A549 (cell line): ENCODE measurements around the gene ADAMTS2. TPM values are rescaled to one million over a fixed set of nuclear protein-coding genes. Genes with fewer than 3 reads are reported as not detected.
"Not testable (repeated sequence)": the region's sequence is repeated elsewhere in the genome, so short reads cannot be mapped to it uniquely, and the experiment has no call there.

Experiments used
- ATAC-seq, 2 experiments: fragments of 200-7000 bp in 1 of 2; fragments of >200 bp in 1 of 2; cut with Nextera tagmentation in 1 of 2; cut with Tn5 transposase in 1 of 2; 3 replicates each; pipeline versions ENCODE4 v1.8.0 to v1.9.1; 2018 to 2020; ENCODE audit warnings: mild to moderate bottlenecking in 1 of 2, moderate library complexity in 1 of 2
- CTCF ChIA-PET: fragments of 300-600 bp; sonication (Branson Sonifier 250); formaldehyde crosslinking; extraction: SDS; loops from one replicate; lab custom pipeline; 2021; ENCODE audit warnings: antibody characterized with exemption, inconsistent platforms; lab: Yijun Ruan, JAX
- POLR2A ChIA-PET: fragments of 350-600 bp; formaldehyde crosslinking; extraction: SDS; loops from one replicate; lab custom pipeline; 2021; ENCODE audit warnings: antibody characterized with exemption, inconsistent platforms; lab: Yijun Ruan, JAX
- DNase-seq, 2 experiments: peaks; one replicate each; pipeline versions ENCODE4 v3.0.0 to v3.0.0-alpha.2; 2011 to 2016; ENCODE audit warnings: low read depth in 1 of 2, low spot score in 1 of 2
- FAIRE-seq: peaks from 2 replicates; lab custom pipeline; 2011; peaks lifted over from hg19 to GRCh38; lab: Jason Lieb, UNC
- H3K27ac ChIP-seq, 2 experiments: fragments of >200 bp; sonication (Bioruptor Twin); formaldehyde crosslinking; 3 replicates each; pipeline ENCODE4 v1.5.1; 2016 to 2017
- H3K4me1 ChIP-seq: fragments of >200 bp; sonication (Bioruptor Twin); formaldehyde crosslinking; 3 replicates; pipeline ENCODE4 v1.6.1; 2016
- H3K4me2 ChIP-seq: fragments of >200 bp; sonication (Bioruptor Twin); formaldehyde crosslinking; 3 replicates; pipeline ENCODE4 v1.6.1; 2016
- H3K4me3 ChIP-seq: fragments of >200 bp; sonication (Bioruptor Twin); formaldehyde crosslinking; 3 replicates; pipeline ENCODE4 v1.5.1; 2016
- H3K9me3 ChIP-seq: fragments of >200 bp; sonication (Bioruptor Twin); formaldehyde crosslinking; 3 replicates; pipeline ENCODE4 v1.6.1; 2016
- BCL3 ChIP-seq: fragments of >200 bp; sonication (Bioruptor Twin); formaldehyde crosslinking; IDR thresholded peaks from 3 replicates; pipeline ENCODE4 v1.6.1; 2016
- CBX8 ChIP-seq: fragments of 200-600 bp; sonication (generic); IDR thresholded peaks from 2 replicates; pipeline ENCODE4 v1.6.1; 2016
- CEBPB ChIP-seq, 2 experiments: fragments of >200 bp in 1 of 2; sonication (Bioruptor Twin) in 1 of 2; formaldehyde crosslinking in 1 of 2; IDR thresholded peaks; 2 replicates each; pipeline ENCODE4 v1.6.1; 2012 to 2016
- EHMT2 ChIP-seq: fragments of 200-600 bp; sonication (generic); IDR thresholded peaks from 2 replicates; pipeline ENCODE4 v1.6.1; 2016; ENCODE audit warnings: antibody characterized with exemption, low read depth, mild to moderate bottlenecking, moderate library complexity
- EP300 ChIP-seq, 2 experiments: fragments of >200 bp; sonication (Bioruptor Twin); formaldehyde crosslinking; IDR thresholded peaks; 2 replicates in 1 of 2; 3 replicates in 1 of 2; pipeline ENCODE4 v1.6.1; 2016 to 2017
- FOXS1 ChIP-seq: fragments of 250-450 bp; sonication (Bioruptor Pico); IDR thresholded peaks from 2 replicates; pipeline ENCODE4 v1.5.0; 2020; ENCODE audit warnings: mild to moderate bottlenecking, moderate library complexity
- GATA3 ChIP-seq: IDR thresholded peaks from 2 replicates; pipeline ENCODE4 v1.6.1; 2012; ENCODE audit warnings: borderline replicate concordance
- HDAC2 ChIP-seq: fragments of 200-600 bp; sonication (generic); IDR thresholded peaks from 2 replicates; pipeline ENCODE4 v1.6.1; 2016
- HES2 ChIP-seq: fragments of >200 bp; sonication (Bioruptor Twin); formaldehyde crosslinking; IDR thresholded peaks from 2 replicates; pipeline ENCODE4 v1.6.1; 2016
- HEYL ChIP-seq: fragments of 250-450 bp; sonication (Bioruptor Pico); IDR thresholded peaks from 2 replicates; pipeline ENCODE4 v1.8.0; 2021; ENCODE audit warnings: mild to moderate bottlenecking, moderate library complexity
- HOXB13 ChIP-seq: fragments of 250-450 bp; sonication (Bioruptor Pico); IDR thresholded peaks from 2 replicates; pipeline ENCODE4 v1.5.0; 2020; ENCODE audit warnings: low read depth, mild to moderate bottlenecking, moderate library complexity
- HOXB5 ChIP-seq: fragments of 250-450 bp; sonication (Bioruptor Pico); IDR thresholded peaks from 2 replicates; pipeline ENCODE4 v1.5.0; 2020; ENCODE audit warnings: mild to moderate bottlenecking, moderate library complexity
- JUN ChIP-seq, 2 experiments: fragments of >200 bp; sonication (Bioruptor Twin); formaldehyde crosslinking; IDR thresholded peaks; 2 replicates in 1 of 2; 3 replicates in 1 of 2; pipeline ENCODE4 v1.6.1; 2016 to 2017
- JUNB ChIP-seq: fragments of >200 bp; sonication (Bioruptor Twin); formaldehyde crosslinking; IDR thresholded peaks from 2 replicates; pipeline ENCODE4 v1.6.1; 2016
- MAZ ChIP-seq: fragments of 150-350 bp; IDR thresholded peaks from 2 replicates; pipeline ENCODE4 v1.6.1; 2014; ENCODE audit warnings: antibody characterized with exemption, low read depth, low read length, borderline replicate concordance
- PHF8 ChIP-seq: fragments of 200-600 bp; sonication (generic); IDR thresholded peaks from 2 replicates; pipeline ENCODE4 v1.6.1; 2016; ENCODE audit warnings: low read depth, mild to moderate bottlenecking, antibody characterized with exemption, moderate library complexity, borderline replicate concordance
- POLR2AphosphoS2 ChIP-seq: conservative IDR thresholded peaks from 2 replicates; pipeline ENCODE4 v1.6.1; 2012; ENCODE audit warnings: low read length, improper control_type of control experiment, inconsistent platforms
- SMC3 ChIP-seq: fragments of >200 bp; sonication (Bioruptor Twin); formaldehyde crosslinking; IDR thresholded peaks from 3 replicates; pipeline ENCODE4 v1.6.1; 2018; ENCODE audit warnings: inconsistent platforms
- TFCP2L1 ChIP-seq: fragments of 250-450 bp; sonication (Bioruptor Pico); IDR thresholded peaks from 2 replicates; pipeline ENCODE4 v1.5.0; 2021; ENCODE audit warnings: mild to moderate bottlenecking
- ZC3H11A ChIP-seq: fragments of 450-650 bp; IDR thresholded peaks from 2 replicates; pipeline ENCODE4 v1.6.1; 2014; ENCODE audit warnings: antibody characterized with exemption, mild to moderate bottlenecking
- ZSCAN20 ChIP-seq: fragments of 250-450 bp; sonication (Bioruptor Pico); IDR thresholded peaks from 2 replicates; pipeline ENCODE4 v1.8.0; 2022; ENCODE audit warnings: mild to moderate bottlenecking, moderate library complexity
- WGBS: methylation state at CpG from one replicate; pipeline ENCODE4 v1.1.6; 2017; ENCODE audit errors: missing lambda C conversion rate; 5-methylcytosine and 5-hydroxymethylcytosine counted together
- polyA plus RNA-seq, 4 experiments: library from polyadenylated mRNA; depleted of rRNA in 3 of 4; stranded (reverse); fragments of >200 nt; fragmentation: RNase III in 1 of 4; extraction: RNeasy Plus Mini Kit Qiagen cat#74134 plus additional on column Dnase treatment in 1 of 4; gene quantifications; 2 replicates in 3 of 4; 3 replicates in 1 of 4; pipeline ENCODE4 v1.2.3, GENCODE V29; 2011 to 2017
- TF ChIP-seq, protein P1 (sequence below): fragments of 250-450 bp; sonication (Bioruptor Pico); IDR thresholded peaks from 2 replicates; pipeline ENCODE4 v1.5.0; 2020; ENCODE audit warnings: low read depth, mild to moderate bottlenecking, moderate library complexity
- TF ChIP-seq, protein P2 (sequence below): fragments of 450-650 bp; IDR thresholded peaks from 2 replicates; pipeline ENCODE4 v1.6.1; 2014; ENCODE audit warnings: antibody characterized with exemption
- TF ChIP-seq, protein P3 (sequence below): IDR thresholded peaks from 2 replicates; pipeline ENCODE4 v1.6.1; 2012; ENCODE audit warnings: low read depth, borderline replicate concordance

ADAMTS2 gene
- polyA plus RNA-seq, 2 of the 4 experiments (the other 2 are of a cell fraction), result not detected

DNA sequence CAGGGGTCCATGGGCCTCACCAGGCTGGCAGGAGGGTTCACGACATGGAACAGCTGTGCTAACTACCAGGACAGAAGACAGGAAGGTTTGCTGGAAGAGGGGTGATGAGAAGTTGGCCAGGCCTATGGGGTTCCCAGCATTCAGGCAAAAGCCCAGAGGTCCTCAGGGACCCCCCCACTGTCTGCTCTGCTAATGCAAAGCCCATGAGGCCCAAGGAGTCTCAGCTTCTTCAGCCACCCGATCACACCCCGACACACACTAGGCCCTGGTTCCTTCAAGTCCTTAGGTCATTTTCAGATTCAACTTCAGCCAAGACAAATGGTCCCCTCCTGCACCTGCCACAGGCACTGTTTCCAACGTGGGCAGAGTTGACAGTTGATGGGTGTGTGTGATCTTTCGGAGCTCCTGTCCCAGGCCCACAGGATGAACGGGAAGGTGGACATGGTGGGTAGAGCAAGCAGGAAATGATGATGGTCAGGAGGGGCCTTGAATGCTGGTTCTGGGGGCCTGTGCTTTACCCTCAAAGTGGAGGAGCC is 20.4 kb downstream of the ADAMTS2 start:
- no peaks in the 10 kb centered on the region for H3K9me3 ChIP-seq
- 45% methylated on average over 6 of the region's 6 CpGs for WGBS
- ChIA-PET CTCF (no interaction called here), POLR2A (no interaction called here)
- FAIRE-seq, result no peak
- H3K27ac ChIP-seq, result no peak overlapping the region
- H3K4me3 ChIP-seq, result no peak overlapping the region
- TF ChIP-seq MAZ, result no peak
- TF ChIP-seq POLR2AphosphoS2, result no peak
- TF ChIP-seq JUN (IDR thresholded peaks at IDR 0.05), result no peak
- no peak for TF ChIP-seq HEYL (CRISPR knock-in tag)
- no peak for TF ChIP-seq EHMT2
- ATAC-seq, result no peak
- no peak for DNase-seq
- no peak overlapping the region for H3K4me2 ChIP-seq
- H3K4me1 ChIP-seq, result no peaks in the 10 kb centered on the region

GRCh38 chr5:179324316-179324715 is 20.9 kb downstream of the ADAMTS2 start:
- H3K4me2 ChIP-seq, H3K27ac ChIP-seq, H3K4me3 ChIP-seq, POLR2A ChIA-PET, H3K9me3 ChIP-seq, FAIRE-seq, CTCF ChIA-PET, H3K4me1 ChIP-seq, ATAC-seq, DNase-seq: not testable (repeated sequence)
- WGBS, result 43% methylated on average over 7 of the region's 7 CpGs

DNA sequence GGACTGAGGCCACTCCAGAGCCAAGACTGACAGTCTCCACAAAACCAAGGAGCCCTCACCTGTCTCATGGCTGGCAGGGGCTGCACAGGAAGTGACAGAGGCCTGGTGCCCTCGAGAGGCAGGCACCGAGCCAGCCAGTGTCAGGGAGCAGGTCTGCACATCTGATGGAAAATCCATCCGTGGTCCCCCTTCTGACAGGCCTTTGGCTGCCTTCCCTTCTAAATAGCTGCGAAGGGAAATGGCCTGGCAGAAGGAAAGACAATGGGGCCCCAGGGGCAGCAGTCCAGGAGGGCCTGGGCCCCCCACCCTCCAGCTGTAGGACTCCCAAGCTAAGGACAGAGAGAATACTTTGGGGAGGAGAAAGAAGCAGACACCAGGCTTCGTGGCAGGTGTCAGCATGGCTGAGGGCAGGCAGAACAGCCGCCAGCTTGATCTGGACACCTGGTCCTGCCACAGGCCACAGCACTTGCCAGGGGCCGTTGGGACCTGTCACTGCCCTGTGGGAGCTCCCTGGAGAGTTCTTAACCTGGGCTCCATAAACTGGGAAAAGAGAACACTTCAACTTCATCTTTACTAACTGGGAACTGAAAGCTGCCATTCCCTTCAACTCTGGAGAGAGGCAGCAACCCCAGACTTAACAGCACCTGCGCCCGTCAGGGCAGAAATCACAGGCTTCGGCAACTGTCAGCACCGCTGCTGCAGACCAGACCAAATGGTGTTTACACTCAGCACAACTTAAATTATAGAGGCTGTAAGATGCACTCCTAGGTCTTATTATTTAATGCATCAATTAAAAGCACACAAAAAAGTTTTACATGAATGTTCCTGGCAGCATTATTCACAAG is 22.0 kb downstream of the ADAMTS2 start:
- no peak overlapping the region for H3K4me2 ChIP-seq
- TF ChIP-seq HEYL (CRISPR knock-in tag) (no peak), CEBPB (IDR thresholded peaks at IDR 0.05) (no peak), SMC3 (no peak), GATA3 (no peak), ZSCAN20 (CRISPR knock-in tag) (no peak), EP300 (IDR thresholded peaks at IDR 0.05) (no peak), HOXB5 (CRISPR knock-in tag) (no peak), CBX8 (no peak)
- TF ChIP-seq, protein P1, sequence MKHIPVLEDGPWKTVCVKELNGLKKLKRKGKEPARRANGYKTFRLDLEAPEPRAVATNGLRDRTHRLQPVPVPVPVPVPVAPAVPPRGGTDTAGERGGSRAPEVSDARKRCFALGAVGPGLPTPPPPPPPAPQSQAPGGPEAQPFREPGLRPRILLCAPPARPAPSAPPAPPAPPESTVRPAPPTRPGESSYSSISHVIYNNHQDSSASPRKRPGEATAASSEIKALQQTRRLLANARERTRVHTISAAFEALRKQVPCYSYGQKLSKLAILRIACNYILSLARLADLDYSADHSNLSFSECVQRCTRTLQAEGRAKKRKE (CRISPR knock-in tag), result no peak
- TF ChIP-seq, protein P2, sequence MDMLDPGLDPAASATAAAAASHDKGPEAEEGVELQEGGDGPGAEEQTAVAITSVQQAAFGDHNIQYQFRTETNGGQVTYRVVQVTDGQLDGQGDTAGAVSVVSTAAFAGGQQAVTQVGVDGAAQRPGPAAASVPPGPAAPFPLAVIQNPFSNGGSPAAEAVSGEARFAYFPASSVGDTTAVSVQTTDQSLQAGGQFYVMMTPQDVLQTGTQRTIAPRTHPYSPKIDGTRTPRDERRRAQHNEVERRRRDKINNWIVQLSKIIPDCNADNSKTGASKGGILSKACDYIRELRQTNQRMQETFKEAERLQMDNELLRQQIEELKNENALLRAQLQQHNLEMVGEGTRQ, result no peak
- WGBS, result 22% methylated on average over 10 of the region's 11 CpGs
- no peak overlapping the region for H3K4me3 ChIP-seq
- FAIRE-seq (no peak), DNase-seq (no peak), ATAC-seq (no peak)
- H3K27ac ChIP-seq, result no peak overlapping the region
- H3K4me1 ChIP-seq, result no peaks in the 10 kb centered on the region
- POLR2A ChIA-PET, result no interaction called here
- CTCF ChIA-PET, result interaction anchor here (0.6 kb wide), 1 partner anchor 356 kb away, joined by 3 read pairs; no protein-coding TSS in a partner anchor
- H3K9me3 ChIP-seq, result no peaks in the 10 kb centered on the region

GRCh38 chr5:179322071-179323025 is 22.9 kb downstream of the ADAMTS2 start:
- POLR2A ChIA-PET, result no interaction called here
- no peak overlapping the region for H3K27ac ChIP-seq
- H3K4me3 ChIP-seq, result no peak overlapping the region
- CTCF ChIA-PET, result no interaction called here
- no peak for FAIRE-seq
- no peak for DNase-seq
- no peak overlapping the region for H3K4me2 ChIP-seq
- 33% methylated on average over 23 of the region's 32 CpGs for WGBS
- no peak for TF ChIP-seq ZC3H11A
- TF ChIP-seq PHF8, result no peak
- no peak for TF ChIP-seq JUNB
- no peak for TF ChIP-seq HOXB5 (CRISPR knock-in tag)
- no peak for TF ChIP-seq TFCP2L1 (CRISPR knock-in tag)
- TF ChIP-seq HES2, result no peak
- TF ChIP-seq EP300 (IDR thresholded peaks at IDR 0.05), result no peak
- no peak for TF ChIP-seq MAZ
- TF ChIP-seq, protein P3, sequence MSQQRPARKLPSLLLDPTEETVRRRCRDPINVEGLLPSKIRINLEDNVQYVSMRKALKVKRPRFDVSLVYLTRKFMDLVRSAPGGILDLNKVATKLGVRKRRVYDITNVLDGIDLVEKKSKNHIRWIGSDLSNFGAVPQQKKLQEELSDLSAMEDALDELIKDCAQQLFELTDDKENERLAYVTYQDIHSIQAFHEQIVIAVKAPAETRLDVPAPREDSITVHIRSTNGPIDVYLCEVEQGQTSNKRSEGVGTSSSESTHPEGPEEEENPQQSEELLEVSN, result no peak
- no peak for TF ChIP-seq CBX8
- TF ChIP-seq HDAC2, result no peak
- TF ChIP-seq HOXB13 (CRISPR knock-in tag), result no peak
- no peak for TF ChIP-seq BCL3
- TF ChIP-seq FOXS1, result no peak
- ATAC-seq, result no peak
- no peaks in the 10 kb centered on the region for H3K4me1 ChIP-seq
- H3K9me3 ChIP-seq, result no peaks in the 10 kb centered on the region
